HG03354 (cell line): Measurements from ENCODE around the gene RBM12.
A peak's percentile ranks its signal among the peaks of the same experiment; 100 is the strongest.
"Not testable (repeated sequence)": the region's sequence is repeated elsewhere in the genome, so short reads cannot be mapped to it uniquely, and the experiment has no call there.

Experiments used
- ATAC-seq: cut with Tn5 transposase; IDR thresholded peaks from one replicate; pipeline ENCODE4 v1.9.1; 2021; ENCODE audit warnings: mild to moderate bottlenecking; ENCODE audit not compliant: unreplicated experiment, poor library complexity, severe bottlenecking

The RBM12 gene

GRCh38 chr20:35664466-35665206, at the start of gene RBM12, which contains the start of gene CPNE1:
RBM12 (minus strand) TSS chr20:35664900; CDS start chr20:35655322, 9,578 bp downstream.
CPNE1 (minus strand) TSS chr20:35664900; CDS start chr20:35632923, 31,977 bp downstream.
- ATAC-seq, result peak; percentile 86

GRCh38 chr20:35714127-35714526, 49.4 kb upstream of the RBM12 start:
- no peak for ATAC-seq

DNA sequence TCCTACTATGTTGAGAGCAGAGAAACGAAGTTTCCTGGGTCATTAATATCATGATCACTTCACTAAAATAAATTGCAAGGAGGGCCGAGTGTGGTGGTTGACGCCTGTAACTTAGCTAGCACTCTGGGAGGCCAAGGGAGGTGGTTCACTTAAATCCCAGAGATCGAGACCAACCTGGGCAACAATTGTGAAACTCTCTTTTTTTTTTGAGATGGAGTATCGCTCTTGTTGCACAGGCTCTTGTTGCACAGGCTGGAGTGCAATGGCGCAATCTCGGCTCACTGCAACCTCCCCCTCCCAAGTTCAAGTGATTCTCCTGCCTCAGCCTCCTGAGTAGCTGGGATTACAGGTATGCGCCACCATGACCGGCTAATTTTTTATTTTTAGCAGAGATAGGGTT, 48.4 kb upstream of the RBM12 start:
- ATAC-seq, result not testable (repeated sequence)

GRCh38 chr20:35711588-35712209, 47.0 kb upstream of the RBM12 start:
- ATAC-seq, result no peak

- ATAC-seq, result no peak
Measured at GRCh38 chr20:35710884-35711587, 46.3 kb upstream of the RBM12 start.

- no peak for ATAC-seq
Measured at GRCh38 chr20:35710039-35710438, 45.3 kb upstream of the RBM12 start.

- ATAC-seq, result no peak
Measured at GRCh38 chr20:35709259-35709658, 44.6 kb upstream of the RBM12 start.

DNA sequence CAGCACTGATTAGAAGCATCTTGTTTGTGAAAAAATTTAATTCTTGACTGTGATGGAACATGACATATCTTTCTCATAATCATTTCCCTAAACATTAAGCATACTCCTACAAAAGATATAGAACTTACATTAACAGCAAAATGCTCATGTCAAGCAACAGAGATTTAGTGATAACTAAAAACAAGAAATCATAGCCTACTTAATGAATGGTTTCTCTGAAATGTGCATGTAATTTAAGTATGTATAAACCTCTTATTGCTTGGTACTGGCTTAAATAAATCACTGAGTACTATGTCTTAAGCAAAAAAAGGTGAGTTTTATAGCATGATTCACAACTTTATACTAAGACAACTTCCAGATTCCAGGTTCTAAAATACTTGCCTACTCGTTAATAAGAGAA, 43.8 kb upstream of the RBM12 start:
- ATAC-seq, result no peak

DNA sequence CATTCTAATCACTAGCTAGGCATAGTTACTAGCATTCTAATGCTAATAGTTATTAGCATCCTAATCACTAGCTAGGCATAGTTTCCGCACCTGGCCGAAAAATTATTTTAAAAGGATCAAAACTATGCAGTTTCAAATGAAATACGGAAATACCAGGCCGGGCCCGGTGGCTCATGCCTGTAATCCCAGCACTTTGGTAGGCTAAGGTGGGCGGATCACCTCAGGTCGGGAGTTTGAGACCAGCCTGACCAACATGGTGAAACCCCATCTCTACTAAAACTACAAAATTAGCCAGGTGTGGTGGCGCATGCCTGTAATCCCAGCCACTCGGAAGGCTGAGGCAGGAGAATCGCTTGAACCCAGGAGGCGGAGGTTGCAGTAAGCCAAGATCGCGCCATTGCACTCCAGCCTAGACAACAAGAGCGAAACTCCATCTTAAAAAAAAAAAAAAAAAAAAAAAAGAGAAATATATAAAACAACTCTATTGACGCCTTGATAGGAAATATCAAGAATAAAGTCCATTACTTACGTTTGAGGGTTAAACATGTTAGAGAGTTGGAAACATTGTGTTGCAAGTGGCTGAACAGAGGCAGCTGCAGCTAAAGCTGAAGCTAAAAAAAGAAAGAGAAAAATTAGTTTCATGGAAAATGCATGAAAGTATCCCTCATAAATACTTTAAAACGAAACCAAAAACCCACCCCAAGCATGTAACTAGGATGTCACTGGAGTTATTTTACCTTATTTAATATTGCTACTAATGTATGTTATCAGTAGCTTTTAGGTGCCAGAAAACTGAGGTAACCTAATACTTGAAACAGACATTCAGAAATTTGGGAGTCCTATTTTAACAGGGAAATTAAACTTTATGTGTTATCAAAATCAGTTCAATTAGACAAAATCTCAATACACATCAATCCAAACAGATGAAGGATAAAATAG, 42.2 kb upstream of the RBM12 start:
- not testable (repeated sequence) for ATAC-seq

GRCh38 chr20:35705894-35706293, 41.2 kb upstream of the RBM12 start:
- ATAC-seq, result not testable (repeated sequence)

DNA sequence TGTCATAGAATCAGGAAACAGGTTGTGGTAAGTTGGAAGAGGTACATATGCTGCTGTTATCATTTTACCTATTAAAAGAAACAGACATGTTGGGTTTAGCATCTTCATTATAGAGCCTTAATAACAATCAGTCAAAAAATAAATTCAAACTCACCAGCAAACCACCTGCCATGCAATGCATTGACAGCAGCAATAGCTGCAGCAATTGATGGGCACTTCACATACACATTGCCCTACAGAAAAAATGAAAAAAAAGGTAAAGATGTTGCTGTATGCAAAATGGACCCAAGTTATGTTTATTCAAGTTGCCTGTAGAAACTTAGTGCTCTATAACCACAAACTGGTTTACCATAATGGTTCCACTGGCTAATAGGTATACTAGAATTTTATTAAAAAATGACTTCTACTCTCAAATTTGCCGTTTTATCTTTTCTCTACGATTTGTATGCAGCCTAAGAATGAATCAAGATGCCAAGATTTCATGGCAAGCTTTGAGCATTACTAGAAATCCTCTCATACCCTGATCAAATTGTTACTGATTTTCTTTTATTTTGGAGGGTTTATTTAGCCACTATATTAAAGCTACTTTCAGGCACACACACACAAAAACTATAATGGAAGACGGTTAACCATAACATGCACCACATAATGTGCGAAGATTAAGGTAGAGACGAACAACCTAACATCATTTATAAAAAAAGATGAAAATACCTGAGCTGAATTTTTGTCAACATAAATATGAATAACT, 40.0 kb upstream of the RBM12 start:
- no peak for ATAC-seq

DNA sequence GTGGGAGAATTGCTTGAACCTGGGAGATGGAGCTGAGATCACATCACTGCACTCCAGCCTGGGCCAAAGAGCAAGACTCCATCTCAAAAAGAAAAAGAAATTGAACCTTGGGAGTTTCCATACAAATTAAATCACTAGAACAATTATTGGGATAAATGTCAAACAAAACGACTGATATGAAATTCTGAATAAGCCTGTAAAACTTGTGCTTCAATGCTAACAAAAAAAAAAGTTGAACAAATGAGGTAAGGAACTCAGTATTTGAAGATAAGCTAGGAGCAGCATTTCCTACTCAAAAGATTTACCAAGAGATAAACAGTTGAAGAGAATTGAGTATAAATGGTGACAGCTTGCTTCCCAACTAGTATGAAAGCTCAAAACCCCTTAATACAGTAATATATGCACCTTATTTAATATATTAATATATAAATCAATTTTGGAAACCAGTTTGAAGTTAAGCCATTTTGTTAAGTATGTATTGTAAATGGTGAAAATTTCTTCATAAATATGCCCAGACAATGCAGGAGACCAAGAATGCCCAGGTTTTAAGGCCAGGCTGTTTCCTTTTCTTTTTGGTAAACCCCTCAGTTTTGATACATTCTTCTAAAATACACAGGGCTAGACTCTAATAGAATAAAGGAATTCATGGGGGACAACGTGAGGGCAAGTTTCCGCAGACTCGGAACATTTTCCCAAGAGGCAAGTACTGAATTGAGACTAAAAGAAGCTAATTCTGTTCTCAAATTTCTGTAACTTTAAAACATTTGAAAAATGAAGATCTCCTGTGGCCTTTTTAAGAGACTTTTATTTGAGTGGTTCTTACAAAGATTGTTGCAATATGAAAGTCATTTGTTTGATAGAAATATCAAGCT, 38.4 kb upstream of the RBM12 start:
- ATAC-seq, result no peak

DNA sequence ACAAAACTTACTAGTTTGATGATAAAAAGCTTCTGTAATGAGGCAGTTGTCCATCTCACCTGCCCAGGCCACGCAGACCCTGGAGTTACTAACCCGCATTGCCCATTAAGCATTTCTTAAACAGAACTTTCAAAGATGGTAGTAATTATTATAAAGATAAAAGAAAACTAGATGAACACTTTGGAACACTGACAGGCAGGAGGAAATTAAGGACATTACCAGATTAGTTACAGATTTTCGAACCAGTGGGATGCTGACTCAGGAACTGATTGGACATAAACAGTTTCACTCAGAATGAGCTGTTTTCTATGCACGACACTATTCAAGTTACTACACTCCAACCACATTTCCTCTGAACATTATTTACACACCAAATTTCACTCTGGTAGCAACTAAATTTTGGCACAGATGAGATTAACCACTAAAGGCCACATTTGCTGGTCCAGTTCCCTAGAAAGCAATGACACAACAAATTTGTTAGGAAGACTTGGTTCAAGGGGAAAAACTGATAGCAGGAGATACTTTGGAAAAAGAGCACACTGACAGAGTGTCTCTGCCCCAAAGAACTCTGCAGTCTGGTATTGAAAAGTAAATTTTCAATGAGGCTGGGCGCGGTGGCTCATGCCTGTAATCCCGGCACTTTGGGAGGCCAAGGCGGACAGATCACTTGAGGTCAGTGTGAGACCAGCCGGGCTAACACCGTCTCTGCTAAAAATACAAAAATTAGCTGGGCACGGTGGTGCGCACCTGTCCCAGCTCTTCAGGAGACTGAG, 37.5 kb upstream of the RBM12 start:
- no peak for ATAC-seq

- ATAC-seq, result no peak
Measured at GRCh38 chr20:35700625-35701148, 36.0 kb upstream of the RBM12 start.

GRCh38 chr20:35699957-35700624, 35.4 kb upstream of the RBM12 start:
- no peak for ATAC-seq

GRCh38 chr20:35699127-35699956, 34.6 kb upstream of the RBM12 start, which contains the start of the genes NFS1 and ROMO1:
NFS1 (minus strand) TSS chr20:35699352; CDS start chr20:35699288, 64 bp downstream.
ROMO1 (plus strand) TSS chr20:35699405; CDS start chr20:35699633, 228 bp downstream.
- peak; percentile 84 for ATAC-seq
